OCI-LY1 (cell line): ENCODE data around the gene FTCD.

Experiments
- CTCF ChIP-seq: fragments of 200-600 bp; sonication (generic), shearing (Covaris generic); IDR thresholded peaks from 2 replicates; pipeline ENCODE4 v1.5.1; 2017; ENCODE audit warnings: mild to moderate bottlenecking, antibody characterized with exemption, low read length, moderate library complexity, mixed read lengths
- EZH2 ChIP-seq: fragments of 200-600 bp; sonication (generic), shearing (Covaris generic); IDR thresholded peaks from 2 replicates; pipeline ENCODE4 v1.8.0; 2017; ENCODE audit warnings: borderline replicate concordance, mixed run types, mild to moderate bottlenecking, antibody characterized with exemption, low read length, moderate library complexity, mixed read lengths

- no peak for TF ChIP-seq CTCF
- TF ChIP-seq EZH2, result no peak
Observed at GRCh38 chr21:46129846-46130651, 25.3 kb downstream of the FTCD start.
